Glutamatergic neuron (in vitro differentiated cells): ENCODE data around the gene LSM4. TPM values are rescaled to one million over a fixed set of nuclear protein-coding genes. Genes with fewer than 3 reads are reported as not detected.
A peak's percentile ranks its signal among the peaks of the same experiment; 100 is the strongest.

Experiments
- DNase-seq: peaks from one replicate; pipeline ENCODE4 v3.0.0; 2022
- H3K27ac Mint-ChIP-seq: one replicate; pipeline ENCODE4 v1.8.0; 2020; ENCODE audit warnings: mild to moderate bottlenecking, mixed read lengths, inconsistent platforms; ENCODE audit not compliant: unreplicated experiment
- H3K27me3 Mint-ChIP-seq: one replicate; pipeline ENCODE4 v1.8.0; 2020; ENCODE audit warnings: mild to moderate bottlenecking, moderate library complexity, mixed read lengths, inconsistent platforms; ENCODE audit not compliant: unreplicated experiment
- H3K36me3 Mint-ChIP-seq: one replicate; pipeline ENCODE4 v1.8.0; 2020; ENCODE audit warnings: mild to moderate bottlenecking, mixed read lengths, inconsistent platforms; ENCODE audit not compliant: unreplicated experiment
- H3K4me1 Mint-ChIP-seq: one replicate; pipeline ENCODE4 v1.8.0; 2020; ENCODE audit warnings: mild to moderate bottlenecking, low read depth, mixed read lengths, inconsistent platforms; ENCODE audit not compliant: unreplicated experiment
- H3K4me3 Mint-ChIP-seq: one replicate; pipeline ENCODE4 v1.8.0; 2020; ENCODE audit warnings: mild to moderate bottlenecking, mixed read lengths, inconsistent platforms; ENCODE audit not compliant: unreplicated experiment
- H3K9me3 Mint-ChIP-seq: one replicate; pipeline ENCODE4 v1.8.0; 2020; ENCODE audit warnings: mild to moderate bottlenecking, moderate library complexity, mixed read lengths, inconsistent platforms; ENCODE audit not compliant: unreplicated experiment
- total RNA-seq: library from RNA; stranded (reverse); fragmentation: NEBNext Ultra II Directional; extraction: Animal tissue kit (Norgen Biotek cat#: 25700); gene quantifications from one replicate; pipeline ENCODE4 v1.2.1, GENCODE V29; 2021; ENCODE audit not compliant: unreplicated experiment
- TF ChIP-seq, protein P1 (sequence below): fragments of 200-600 bp; sonication (generic); IDR thresholded peaks from one replicate; pipeline ENCODE4 v1.5.0; 2021; ENCODE audit not compliant: partially characterized antibody, unreplicated experiment

The LSM4 gene
- total RNA-seq, 1 donor from 2014 or later: 137 TPM

DNA sequence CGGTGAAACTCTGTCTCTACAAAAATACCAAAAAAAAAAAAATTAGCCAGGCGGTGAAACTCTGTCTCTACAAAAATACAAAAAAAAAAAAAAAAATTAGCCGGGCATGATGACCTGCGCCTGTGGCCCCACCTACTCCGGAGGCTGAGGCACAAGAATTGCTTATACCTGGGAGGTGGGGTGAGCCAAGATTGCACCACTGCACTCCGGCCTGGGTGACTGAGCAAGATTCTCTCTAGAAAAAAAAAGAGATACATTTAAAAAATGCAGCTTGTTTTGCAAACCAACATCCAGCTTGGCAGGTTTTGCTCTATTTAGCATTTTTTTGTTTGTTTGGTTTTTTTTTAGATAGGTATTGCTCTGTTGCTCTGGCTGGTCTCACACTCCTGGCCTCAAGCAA is 10.8 kb upstream of the LSM4 start:
- peaks cover 4% of the 10 kb centered on the region for H3K9me3 Mint-ChIP-seq
- TF ChIP-seq, protein P1, sequence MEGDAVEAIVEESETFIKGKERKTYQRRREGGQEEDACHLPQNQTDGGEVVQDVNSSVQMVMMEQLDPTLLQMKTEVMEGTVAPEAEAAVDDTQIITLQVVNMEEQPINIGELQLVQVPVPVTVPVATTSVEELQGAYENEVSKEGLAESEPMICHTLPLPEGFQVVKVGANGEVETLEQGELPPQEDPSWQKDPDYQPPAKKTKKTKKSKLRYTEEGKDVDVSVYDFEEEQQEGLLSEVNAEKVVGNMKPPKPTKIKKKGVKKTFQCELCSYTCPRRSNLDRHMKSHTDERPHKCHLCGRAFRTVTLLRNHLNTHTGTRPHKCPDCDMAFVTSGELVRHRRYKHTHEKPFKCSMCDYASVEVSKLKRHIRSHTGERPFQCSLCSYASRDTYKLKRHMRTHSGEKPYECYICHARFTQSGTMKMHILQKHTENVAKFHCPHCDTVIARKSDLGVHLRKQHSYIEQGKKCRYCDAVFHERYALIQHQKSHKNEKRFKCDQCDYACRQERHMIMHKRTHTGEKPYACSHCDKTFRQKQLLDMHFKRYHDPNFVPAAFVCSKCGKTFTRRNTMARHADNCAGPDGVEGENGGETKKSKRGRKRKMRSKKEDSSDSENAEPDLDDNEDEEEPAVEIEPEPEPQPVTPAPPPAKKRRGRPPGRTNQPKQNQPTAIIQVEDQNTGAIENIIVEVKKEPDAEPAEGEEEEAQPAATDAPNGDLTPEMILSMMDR: no peak
- DNase-seq: no peak
- H3K4me3 Mint-ChIP-seq: no peak overlapping the region
- no peak overlapping the region for H3K27ac Mint-ChIP-seq
- no peaks in the 10 kb centered on the region for H3K36me3 Mint-ChIP-seq
- H3K4me1 Mint-ChIP-seq: no peaks in the 10 kb centered on the region
- peaks cover 1% of the 10 kb centered on the region for H3K27me3 Mint-ChIP-seq

- DNase-seq: no peak
- Mint-ChIP-seq H3K27me3 (peaks cover 1% of the 10 kb centered on the region), H3K36me3 (no peaks in the 10 kb centered on the region), H3K4me3 (no peak overlapping the region), H3K27ac (no peak overlapping the region), H3K9me3 (peaks cover 5% of the 10 kb centered on the region), H3K4me1 (no peaks in the 10 kb centered on the region)
- TF ChIP-seq, protein P1: no peak
Measured at GRCh38 chr19:18332917-18333530, 10.1 kb upstream of the LSM4 start.

DNA sequence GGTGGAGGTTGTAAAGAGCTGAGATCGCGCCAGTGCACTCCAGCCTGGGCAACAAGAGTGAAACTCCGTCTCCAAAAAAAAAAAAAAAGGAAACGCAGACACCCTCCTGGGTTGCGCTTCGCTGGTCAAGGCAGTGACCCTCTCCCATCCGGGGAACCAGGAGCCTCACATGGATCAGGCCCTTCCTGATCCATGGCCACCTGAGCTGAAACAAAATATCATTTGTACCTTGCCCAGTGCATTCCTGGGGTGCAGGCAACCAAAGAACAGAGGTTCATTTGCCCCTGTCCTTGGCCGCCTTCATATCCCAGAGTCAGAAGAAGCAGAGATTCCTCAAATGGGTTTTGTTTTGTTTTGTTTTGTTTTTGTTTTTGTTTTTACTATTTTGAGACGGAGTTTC is 8.0 kb upstream of the LSM4 start:
- H3K27ac Mint-ChIP-seq: no peak overlapping the region
- H3K27me3 Mint-ChIP-seq: peaks cover 1% of the 10 kb centered on the region
- H3K4me3 Mint-ChIP-seq: no peak overlapping the region
- no peaks in the 10 kb centered on the region for H3K36me3 Mint-ChIP-seq
- H3K4me1 Mint-ChIP-seq: no peaks in the 10 kb centered on the region
- TF ChIP-seq, protein P1: no peak
- no peak for DNase-seq
- peaks cover 1% of the 10 kb centered on the region for H3K9me3 Mint-ChIP-seq

GRCh38 chr19:18329035-18329376 is 6.1 kb upstream of the LSM4 start:
- no peak for DNase-seq
- H3K27me3 Mint-ChIP-seq: peaks cover 2% of the 10 kb centered on the region
- peaks cover 1% of the 10 kb centered on the region for H3K4me1 Mint-ChIP-seq
- TF ChIP-seq, protein P1: no peak
- no peak overlapping the region for H3K27ac Mint-ChIP-seq
- peaks cover 1% of the 10 kb centered on the region for H3K9me3 Mint-ChIP-seq
- peak overlapping the region; percentile 80 for H3K4me3 Mint-ChIP-seq
- no peaks in the 10 kb centered on the region for H3K36me3 Mint-ChIP-seq

GRCh38 chr19:18328340-18329034 is 5.6 kb upstream of the LSM4 start:
- Mint-ChIP-seq H3K27me3 (peaks cover 3% of the 10 kb centered on the region), H3K4me1 (peaks cover 6% of the 10 kb centered on the region), H3K27ac (peak overlapping the region; percentile 70), H3K36me3 (no peaks in the 10 kb centered on the region), H3K9me3 (peaks cover 2% of the 10 kb centered on the region), H3K4me3 (peak overlapping the region; percentile 80)
- peak; percentile 86 for DNase-seq
- TF ChIP-seq, protein P1: peak; percentile 94
